IPS DF 6.9 (cell line): Measurements from ENCODE around the gene LAMC3.

Experiments
- DNase-seq: peaks from one replicate; pipeline ENCODE4 v3.0.0-alpha.2; 2013; ENCODE audit warnings: low read depth, low spot score
- H3K27ac ChIP-seq: one replicate; pipeline ENCODE4 v1.5.1; 2013; ENCODE audit warnings: low read length, control low read depth
- H3K27me3 ChIP-seq: 2 replicates; pipeline ENCODE4 v1.6.1; 2013; ENCODE audit warnings: mild to moderate bottlenecking, low read length; ENCODE audit not compliant: control insufficient read depth, insufficient read depth
- H3K36me3 ChIP-seq: 2 replicates; pipeline ENCODE4 v1.6.1; 2013; ENCODE audit warnings: low read length; ENCODE audit not compliant: control insufficient read depth, insufficient read depth
- H3K4me1 ChIP-seq: 2 replicates; pipeline ENCODE4 v1.6.1; 2013; ENCODE audit warnings: low read length; ENCODE audit not compliant: control insufficient read depth, insufficient read depth
- H3K4me3 ChIP-seq: 2 replicates; pipeline ENCODE4 v1.5.1; 2013; ENCODE audit warnings: mild to moderate bottlenecking, low read length
- H3K9me3 ChIP-seq: 2 replicates; pipeline ENCODE4 v1.6.1; 2013; ENCODE audit warnings: low read length, inconsistent platforms; ENCODE audit not compliant: control insufficient read depth, insufficient read depth
- WGBS: extraction: QIAGEN DNeasy Blood & Tissue Kit; methylation state at CpG from one replicate; pipeline ENCODE4 v1.1.7; 2013; ENCODE audit warnings: mixed read lengths, missing lambda C conversion rate; ENCODE audit not compliant: insufficient read length, insufficient coverage; 5-methylcytosine and 5-hydroxymethylcytosine counted together

The LAMC3 gene

DNA sequence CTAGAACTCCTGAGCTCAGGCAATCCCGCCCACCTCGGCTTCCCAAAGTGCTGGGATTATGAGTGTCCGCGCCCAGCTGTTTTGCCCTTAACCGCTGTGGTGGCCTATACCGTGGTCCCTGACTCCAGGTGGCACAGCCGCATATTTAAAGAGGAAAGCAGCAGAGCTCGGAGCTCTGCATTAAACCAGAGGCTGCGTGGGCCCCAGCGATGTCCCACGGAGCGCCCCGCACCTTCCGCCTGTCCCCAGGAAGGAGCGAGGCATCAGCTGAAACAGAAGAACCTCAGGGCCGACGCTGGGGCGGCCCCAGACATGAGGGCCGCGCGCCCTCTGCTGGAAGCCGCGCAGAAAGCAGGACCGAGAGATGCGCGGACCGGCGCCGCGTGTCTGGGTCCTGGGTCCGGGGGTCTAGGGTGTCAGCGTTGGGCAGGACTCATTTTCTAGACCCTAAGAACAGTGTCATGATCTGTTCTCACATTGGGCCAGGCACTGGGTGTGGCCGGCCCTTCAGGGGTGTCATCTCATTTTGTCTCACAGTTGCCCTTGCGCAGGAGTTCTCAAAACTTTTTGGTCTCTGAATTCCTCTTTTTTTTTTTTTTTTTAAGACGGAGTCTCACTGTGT, 37.7 kb downstream of the LAMC3 start:
- Histone ChIP-seq H3K4me1 (no peaks in the 10 kb centered on the region), H3K4me3 (no peak overlapping the region), H3K27ac (no peak overlapping the region), H3K36me3 (peaks cover 4% of the 10 kb centered on the region; the same call in 1 of the 2 replicates), H3K9me3 (no peaks in the 10 kb centered on the region), H3K27me3 (no peaks in the 10 kb centered on the region)
- peak; percentile 33 for DNase-seq
- no CpG with 5 or more reads among the region's 35 CpGs for WGBS

DNA sequence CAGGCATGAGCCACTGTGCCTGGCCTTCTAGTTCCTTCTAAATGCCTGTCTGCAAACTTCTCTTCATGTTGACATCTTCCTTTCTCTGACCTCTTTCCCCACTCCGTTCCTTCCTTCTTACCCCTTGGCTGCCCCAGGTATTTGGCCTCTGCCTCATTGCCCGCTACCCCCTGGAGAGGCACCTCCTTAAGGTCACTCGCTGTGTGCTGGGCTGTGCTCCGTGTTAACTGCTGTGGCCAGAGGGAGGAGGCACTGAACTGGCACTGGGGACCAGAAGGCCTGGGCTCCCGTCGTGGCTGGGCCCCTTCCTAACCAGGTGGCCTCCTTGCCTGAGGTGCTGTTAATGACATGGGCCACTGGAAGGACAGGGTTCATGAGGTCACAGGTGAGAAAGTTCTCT, 39.4 kb downstream of the LAMC3 start:
- no peaks in the 10 kb centered on the region for H3K27me3 ChIP-seq
- H3K4me1 ChIP-seq = no peaks in the 10 kb centered on the region
- DNase-seq = no peak
- no CpG with 5 or more reads among the region's 6 CpGs for WGBS
- peaks cover 2% of the 10 kb centered on the region for H3K36me3 ChIP-seq
- H3K9me3 ChIP-seq = no peaks in the 10 kb centered on the region
- H3K27ac ChIP-seq = no peak overlapping the region
- H3K4me3 ChIP-seq = no peak overlapping the region

DNA sequence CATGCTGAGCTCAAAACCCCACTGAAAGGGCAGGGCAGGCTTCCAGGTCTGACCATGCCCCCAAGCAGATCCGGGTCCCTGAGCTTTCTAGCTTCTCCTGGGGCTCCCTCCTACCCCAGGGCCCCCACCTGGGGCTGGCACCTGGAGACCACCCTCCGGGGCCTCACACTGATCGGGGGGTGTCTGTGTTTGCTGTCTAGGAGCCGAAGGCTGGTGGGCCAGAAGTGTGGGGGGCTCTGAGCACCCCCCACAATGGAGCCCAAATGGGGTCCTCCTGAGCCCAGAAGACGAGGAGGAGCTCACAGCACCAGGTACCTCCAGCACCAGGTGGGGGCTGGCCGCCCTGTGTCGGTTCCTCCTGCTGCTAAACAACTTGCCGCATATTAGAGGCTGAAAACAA, 39.8 kb downstream of the LAMC3 start:
- Histone ChIP-seq H3K9me3 (no peaks in the 10 kb centered on the region), H3K27ac (no peak overlapping the region), H3K36me3 (peaks cover 2% of the 10 kb centered on the region), H3K27me3 (no peaks in the 10 kb centered on the region), H3K4me3 (no peak overlapping the region), H3K4me1 (no peaks in the 10 kb centered on the region)
- no CpG with 5 or more reads among the region's 8 CpGs for WGBS
- no peak for DNase-seq

DNA sequence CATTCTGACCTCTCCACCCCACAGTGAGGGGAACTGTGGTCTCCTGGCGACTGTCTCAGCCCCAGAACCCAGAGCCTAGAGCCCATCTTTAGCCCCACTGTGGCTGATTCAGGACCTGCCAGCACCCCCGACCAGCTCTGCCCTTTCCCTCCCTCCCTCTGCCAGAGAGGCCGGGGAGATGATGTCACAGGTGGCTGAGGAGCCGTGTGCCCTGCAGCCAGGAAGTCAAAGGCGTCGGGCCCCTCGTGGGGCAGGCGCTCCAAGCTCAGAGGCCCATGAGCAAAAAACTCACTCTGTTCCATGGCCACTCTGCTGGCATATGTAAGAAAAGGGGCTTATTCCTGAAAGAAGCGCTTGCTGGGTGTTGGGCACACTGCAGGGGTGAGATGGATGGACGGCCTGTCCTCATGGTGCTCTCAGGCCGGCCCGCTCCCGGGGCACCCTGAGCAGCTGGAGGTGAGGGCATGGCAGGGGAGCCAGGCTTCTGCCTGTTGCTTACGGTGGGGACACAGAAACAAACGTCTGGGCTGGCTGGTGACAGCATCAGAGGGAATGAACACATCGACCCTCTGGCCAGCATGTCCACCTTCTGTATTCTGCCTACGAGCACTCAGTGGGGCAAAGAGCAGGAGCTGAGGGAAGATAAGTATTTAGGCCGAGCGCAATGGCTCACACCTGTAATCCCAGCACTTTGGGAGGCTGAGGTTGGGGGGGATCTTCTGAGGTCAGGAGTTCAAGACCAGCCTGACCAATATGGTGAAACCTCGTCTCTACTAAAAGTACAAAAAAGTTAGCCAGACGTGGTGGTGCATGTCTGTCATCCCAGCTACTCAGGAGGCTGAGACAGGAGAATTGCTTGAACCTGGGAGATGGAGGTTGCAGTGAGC, 41.1 kb downstream of the LAMC3 start:
- no CpG with 5 or more reads among the region's 21 CpGs for WGBS

DNA sequence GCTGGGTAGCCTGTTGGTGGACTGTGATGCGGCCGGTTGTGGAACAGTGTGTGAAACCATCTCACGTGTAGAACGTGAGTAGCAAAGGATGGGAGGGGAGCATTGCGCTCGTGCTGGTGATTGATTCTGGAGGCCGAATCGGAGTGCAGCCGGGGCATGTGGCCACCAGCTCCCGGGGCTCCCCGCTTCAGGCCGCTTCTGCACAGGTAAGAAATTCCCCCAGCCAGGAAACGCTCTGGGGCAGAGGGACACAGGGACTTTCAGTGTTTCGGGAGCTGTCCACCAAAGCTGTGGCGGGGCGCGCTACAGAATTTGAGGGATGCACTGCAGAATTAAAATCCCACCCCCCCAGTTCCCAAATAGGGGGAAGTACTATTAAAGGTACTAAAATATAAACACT, 41.9 kb downstream of the LAMC3 start:
- no peaks in the 10 kb centered on the region for H3K27me3 ChIP-seq
- no peaks in the 10 kb centered on the region for H3K4me1 ChIP-seq
- no peak for DNase-seq
- H3K27ac ChIP-seq = no peak overlapping the region
- H3K9me3 ChIP-seq = no peaks in the 10 kb centered on the region
- no peak overlapping the region for H3K4me3 ChIP-seq
- no peaks in the 10 kb centered on the region; the same call in 1 of the 2 replicates for H3K36me3 ChIP-seq
- WGBS = no CpG with 5 or more reads among the region's 17 CpGs

More for the DNA sequence above, 41.1 kb downstream of the LAMC3 start:
- Histone ChIP-seq H3K27ac (no peak overlapping the region), H3K9me3 (no peaks in the 10 kb centered on the region), H3K27me3 (no peaks in the 10 kb centered on the region), H3K4me1 (no peaks in the 10 kb centered on the region), H3K36me3 (peaks cover 2% of the 10 kb centered on the region), H3K4me3 (no peak overlapping the region)
- DNase-seq = no peak

DNA sequence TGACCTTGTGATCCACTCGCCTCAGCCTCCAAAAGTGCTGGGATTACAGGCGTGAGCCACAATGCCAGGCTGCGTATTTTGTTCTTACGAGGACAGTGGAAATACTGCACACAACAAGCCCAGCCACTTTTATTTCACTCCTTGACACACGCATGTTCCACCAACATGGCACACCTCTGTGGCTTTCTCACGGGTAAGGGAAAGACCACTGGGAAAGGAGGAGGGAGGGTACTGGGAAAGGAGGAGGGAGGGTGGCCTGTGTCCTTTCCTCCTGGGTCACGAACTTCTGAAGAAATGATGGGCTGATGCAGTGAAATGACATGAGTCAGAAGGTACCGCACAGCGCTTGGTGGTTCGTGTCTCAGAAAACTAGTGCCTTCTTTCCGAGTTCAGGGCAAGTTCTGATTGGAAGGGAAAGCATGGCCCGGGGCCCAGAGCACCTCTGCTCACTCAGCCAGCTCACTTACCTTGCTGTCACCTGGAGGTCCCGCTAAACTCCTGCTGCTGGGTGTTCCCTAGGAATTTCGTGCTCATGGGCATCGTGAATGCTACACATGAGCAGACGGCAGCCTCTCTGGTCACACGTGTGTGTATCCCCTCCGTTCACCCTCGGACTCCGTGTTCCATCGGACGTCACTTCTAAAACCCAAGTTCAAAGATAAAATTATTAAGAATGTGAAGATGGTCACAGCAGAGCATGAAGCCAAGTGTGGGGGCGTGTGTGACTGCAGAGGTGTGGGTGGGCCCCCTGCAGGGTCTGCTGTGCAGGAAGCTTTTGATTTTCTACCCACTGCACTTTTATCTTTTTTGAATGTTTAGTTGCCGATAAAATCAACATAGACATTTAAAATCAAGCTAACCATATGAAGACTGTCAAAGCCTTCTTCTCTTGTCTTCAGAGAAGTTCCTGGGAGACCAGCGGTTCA, 42.9 kb downstream of the LAMC3 start:
- Histone ChIP-seq H3K4me1 (no peaks in the 10 kb centered on the region), H3K4me3 (no peak overlapping the region), H3K36me3 (no peaks in the 10 kb centered on the region; the same call in 1 of the 2 replicates), H3K27ac (no peak overlapping the region), H3K9me3 (no peaks in the 10 kb centered on the region), H3K27me3 (no peaks in the 10 kb centered on the region)
- DNase-seq = no peak
- WGBS = no CpG with 5 or more reads among the region's 25 CpGs

DNA sequence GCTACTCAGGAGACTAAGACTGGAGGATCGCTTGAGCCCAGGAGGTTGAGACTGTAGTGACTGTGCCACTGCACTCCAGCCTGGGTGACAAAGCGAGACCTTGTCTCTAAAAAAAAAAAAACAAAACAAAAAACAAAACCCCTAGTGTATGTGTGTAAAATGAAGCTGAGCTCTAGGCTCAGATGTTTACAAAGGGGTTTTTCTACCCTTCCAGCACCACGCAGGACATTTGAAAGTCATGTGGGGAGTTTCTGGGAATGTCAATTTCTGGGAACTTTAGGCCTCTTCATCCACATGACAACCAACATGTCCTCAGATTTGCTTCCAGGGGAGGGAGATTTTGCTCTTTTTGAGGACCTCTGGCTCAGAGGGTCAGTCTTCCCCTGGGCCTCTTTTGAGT, 44.9 kb downstream of the LAMC3 start:
- Histone ChIP-seq H3K36me3 (no peaks in the 10 kb centered on the region; the same call in 1 of the 2 replicates), H3K27me3 (no peaks in the 10 kb centered on the region), H3K4me3 (no peak overlapping the region), H3K9me3 (no peaks in the 10 kb centered on the region), H3K27ac (no peak overlapping the region), H3K4me1 (no peaks in the 10 kb centered on the region)
- WGBS = no CpG with 5 or more reads among the region's 3 CpGs
- no peak for DNase-seq

DNA sequence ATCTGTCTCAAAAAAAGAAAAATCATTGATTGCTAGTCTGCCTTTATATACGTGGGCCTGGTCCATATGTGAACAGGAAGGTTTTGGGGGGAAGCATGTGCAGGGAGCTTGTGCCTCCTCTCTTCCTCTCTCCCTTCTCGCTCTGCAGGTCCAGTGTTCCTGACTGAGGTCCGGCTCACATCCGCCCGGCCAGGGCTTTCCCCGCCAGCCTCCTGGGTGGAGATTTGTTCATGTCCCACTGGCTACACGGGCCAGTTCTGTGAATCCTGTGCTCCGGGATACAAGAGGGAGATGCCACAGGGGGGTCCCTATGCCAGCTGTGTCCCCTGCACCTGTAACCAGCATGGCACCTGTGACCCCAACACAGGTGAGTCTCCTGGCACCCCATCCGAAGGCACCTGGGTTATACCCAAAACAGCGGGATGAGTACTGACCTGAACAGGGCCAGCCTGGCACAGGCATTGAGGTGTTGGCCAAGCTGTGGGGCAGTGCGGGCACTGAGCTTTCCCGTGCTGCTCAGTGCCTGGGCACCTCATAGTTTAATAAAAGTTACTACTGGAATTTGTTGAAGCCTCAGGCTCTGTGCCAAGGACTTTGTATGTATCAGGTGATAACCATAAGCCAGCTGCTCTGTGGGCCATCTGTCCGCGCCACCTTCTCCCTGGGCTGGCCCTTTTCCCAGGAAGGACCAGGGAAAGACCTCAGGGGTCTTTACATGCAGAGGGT, 48.0 kb downstream of the LAMC3 start:
- Histone ChIP-seq H3K36me3 (peaks cover 2% of the 10 kb centered on the region; the same call in 1 of the 2 replicates), H3K9me3 (no peaks in the 10 kb centered on the region), H3K27me3 (no peaks in the 10 kb centered on the region), H3K4me1 (no peaks in the 10 kb centered on the region), H3K27ac (no peak overlapping the region), H3K4me3 (no peak overlapping the region)
- WGBS = no CpG with 5 or more reads among the region's 14 CpGs
- DNase-seq = no peak

DNA sequence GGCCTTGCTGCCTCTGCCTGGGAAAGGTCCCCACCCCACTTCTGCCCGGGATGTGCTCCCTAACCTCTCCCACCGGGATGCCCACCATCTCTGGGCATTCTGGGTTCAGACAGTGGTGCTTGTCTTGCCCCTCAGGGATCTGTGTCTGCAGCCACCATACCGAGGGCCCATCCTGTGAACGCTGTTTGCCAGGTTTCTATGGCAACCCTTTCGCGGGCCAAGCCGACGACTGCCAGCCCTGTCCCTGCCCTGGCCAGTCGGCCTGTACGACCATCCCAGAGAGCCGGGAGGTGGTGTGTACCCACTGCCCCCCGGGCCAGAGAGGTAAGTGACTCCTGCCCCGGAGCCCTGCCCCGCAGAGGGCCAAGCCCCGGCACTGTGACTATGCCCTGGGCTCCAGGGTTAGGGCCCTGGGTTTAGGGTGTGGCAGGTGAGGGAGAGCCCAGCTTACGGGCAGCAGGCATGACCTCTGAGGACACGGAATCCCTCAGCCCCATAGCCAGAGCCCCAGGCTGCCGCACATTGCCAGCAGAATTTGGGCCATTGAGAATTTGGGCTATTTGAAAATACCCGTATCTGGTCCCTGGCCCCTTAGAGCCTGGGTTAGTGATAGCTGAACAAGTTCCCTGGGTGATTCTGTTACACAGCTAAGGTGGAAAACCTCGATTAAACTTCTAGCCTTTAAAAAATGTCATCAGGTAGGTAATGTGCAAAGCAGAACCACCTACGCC, 52.1 kb downstream of the LAMC3 start:
- no peaks in the 10 kb centered on the region for H3K4me1 ChIP-seq
- no CpG with 5 or more reads among the region's 21 CpGs for WGBS
- H3K4me3 ChIP-seq = no peak overlapping the region
- H3K9me3 ChIP-seq = no peaks in the 10 kb centered on the region
- H3K27me3 ChIP-seq = no peaks in the 10 kb centered on the region
- H3K27ac ChIP-seq = no peak overlapping the region
- H3K36me3 ChIP-seq = 0 out of 2 replicates have a peak, but pooled peaks cover 2% of the 10 kb centered on the region
- DNase-seq = no peak
